ENCODE results near the gene TEX51. TPM values are rescaled to one million over a fixed set of nuclear protein-coding genes. Genes with fewer than 3 reads are reported as not detected.

The TEX51 gene
- total RNA-seq (2014; rRNA removed; shearing (Covaris generic)): not detected in 2 replicates
- not detected in 2 replicates for polyA plus RNA-seq (2015; cell fraction: cytosol; rRNA removed)
- not detected in 2 replicates for polyA plus RNA-seq (2015; cell fraction: nucleus; rRNA removed)

GRCh38 chr2:126898636-126899035, at the start of gene TEX51:
TSS of gene TEX51 (plus strand) at chr2:126898890. CDS start at chr2:126898919, 29 bp downstream.
- no peak for DNase-seq (ENCODE audit: low read depth, low spot score)
- in situ Hi-C loops (cut with HindIII; ENCODE audit: low pct_unique_long_range_greater_than_20kb, low sequenced_read_pairs): no loop called here

GRCh38 chr2:126849054-126849453, 49.6 kb upstream of the TEX51 start:
- in situ Hi-C loops (cut with HindIII; ENCODE audit: low pct_unique_long_range_greater_than_20kb, low sequenced_read_pairs): no loop called here
- no peak for DNase-seq (ENCODE audit: low read depth, low spot score)

GRCh38 chr2:126849486-126849885, 49.2 kb upstream of the TEX51 start:
- in situ Hi-C loops (cut with HindIII; ENCODE audit: low pct_unique_long_range_greater_than_20kb, low sequenced_read_pairs): no loop called here
- DNase-seq (ENCODE audit: low read depth, low spot score): no peak

GRCh38 chr2:126849991-126850535, 48.6 kb upstream of the TEX51 start:
- in situ Hi-C loops (cut with HindIII; ENCODE audit: low pct_unique_long_range_greater_than_20kb, low sequenced_read_pairs): no loop called here
- DNase-seq (ENCODE audit: low read depth, low spot score): no peak

- in situ Hi-C loops (cut with HindIII; ENCODE audit: low pct_unique_long_range_greater_than_20kb, low sequenced_read_pairs): no loop called here
- no peak for DNase-seq (ENCODE audit: low read depth, low spot score)
Observed at GRCh38 chr2:126850940-126851339, 47.8 kb upstream of the TEX51 start.

GRCh38 chr2:126851756-126852155, 46.9 kb upstream of the TEX51 start:
- no peak for DNase-seq (ENCODE audit: low read depth, low spot score)
- in situ Hi-C loops (cut with HindIII; ENCODE audit: low pct_unique_long_range_greater_than_20kb, low sequenced_read_pairs): no loop called here

- in situ Hi-C loops (cut with HindIII; ENCODE audit: low pct_unique_long_range_greater_than_20kb, low sequenced_read_pairs): no loop called here
- no peak for DNase-seq (ENCODE audit: low read depth, low spot score)
Observed at GRCh38 chr2:126852361-126852760, 46.3 kb upstream of the TEX51 start.

- no peak for DNase-seq (ENCODE audit: low read depth, low spot score)
- in situ Hi-C loops (cut with HindIII; ENCODE audit: low pct_unique_long_range_greater_than_20kb, low sequenced_read_pairs): no loop called here
Observed at GRCh38 chr2:126855606-126856005, 43.1 kb upstream of the TEX51 start.

GRCh38 chr2:126856403-126856802, 42.3 kb upstream of the TEX51 start:
- in situ Hi-C loops (cut with HindIII; ENCODE audit: low pct_unique_long_range_greater_than_20kb, low sequenced_read_pairs): no loop called here
- no peak for DNase-seq (ENCODE audit: low read depth, low spot score)

- in situ Hi-C loops (cut with HindIII; ENCODE audit: low pct_unique_long_range_greater_than_20kb, low sequenced_read_pairs): no loop called here
- DNase-seq (ENCODE audit: low read depth, low spot score): no peak
Observed at GRCh38 chr2:126857502-126857901, 41.2 kb upstream of the TEX51 start.

- in situ Hi-C loops (cut with HindIII; ENCODE audit: low pct_unique_long_range_greater_than_20kb, low sequenced_read_pairs): no loop called here
- no peak for DNase-seq (ENCODE audit: low read depth, low spot score)
Observed at GRCh38 chr2:126858013-126858412, 40.7 kb upstream of the TEX51 start.

GRCh38 chr2:126858436-126858835, 40.3 kb upstream of the TEX51 start:
- in situ Hi-C loops (cut with HindIII; ENCODE audit: low pct_unique_long_range_greater_than_20kb, low sequenced_read_pairs): no loop called here

GRCh38 chr2:126858991-126859390, 39.7 kb upstream of the TEX51 start:
- DNase-seq (ENCODE audit: low read depth, low spot score): no peak
- in situ Hi-C loops (cut with HindIII; ENCODE audit: low pct_unique_long_range_greater_than_20kb, low sequenced_read_pairs): no loop called here

More at GRCh38 chr2:126858436-126858835, 40.3 kb upstream of the TEX51 start:
- DNase-seq (ENCODE audit: low read depth, low spot score): no peak

- no peak for DNase-seq (ENCODE audit: low read depth, low spot score)
- in situ Hi-C loops (cut with HindIII; ENCODE audit: low pct_unique_long_range_greater_than_20kb, low sequenced_read_pairs): no loop called here
Observed at GRCh38 chr2:126859631-126860030, 39.1 kb upstream of the TEX51 start.

- peak; percentile 14 for DNase-seq (ENCODE audit: low read depth, low spot score)
- in situ Hi-C loops (cut with HindIII; ENCODE audit: low pct_unique_long_range_greater_than_20kb, low sequenced_read_pairs): no loop called here
Observed at GRCh38 chr2:126860385-126860784, 38.3 kb upstream of the TEX51 start.

- DNase-seq (ENCODE audit: low read depth, low spot score): no peak
- in situ Hi-C loops (cut with HindIII; ENCODE audit: low pct_unique_long_range_greater_than_20kb, low sequenced_read_pairs): no loop called here
Observed at GRCh38 chr2:126862730-126863129, 36.0 kb upstream of the TEX51 start.

GRCh38 chr2:126863336-126864015, 35.2 kb upstream of the TEX51 start:
- no peak for DNase-seq (ENCODE audit: low read depth, low spot score)
- in situ Hi-C loops (cut with HindIII; ENCODE audit: low pct_unique_long_range_greater_than_20kb, low sequenced_read_pairs): no loop called here

GRCh38 chr2:126864861-126865260, 33.8 kb upstream of the TEX51 start:
- peak; percentile 41 for DNase-seq (ENCODE audit: low read depth, low spot score)
- in situ Hi-C loops (cut with HindIII; ENCODE audit: low pct_unique_long_range_greater_than_20kb, low sequenced_read_pairs): no loop called here

GRCh38 chr2:126866451-126866850, 32.2 kb upstream of the TEX51 start:
- in situ Hi-C loops (cut with HindIII; ENCODE audit: low pct_unique_long_range_greater_than_20kb, low sequenced_read_pairs): no loop called here
- no peak for DNase-seq (ENCODE audit: low read depth, low spot score)
